ENCODE measurements around the gene LILRA1.

- no peak for TF ChIP-seq POLR2A (conservative IDR thresholded peaks at IDR 0.05)
- no peak for TF ChIP-seq POLR2AphosphoS5 (IDR thresholded peaks at IDR 0.05; ENCODE audit: control insufficient read depth, insufficient read depth, low read depth, low read length)
- no peak for TF ChIP-seq MYNN (IDR thresholded peaks at IDR 0.05)
- TF ChIP-seq MYNN (CRISPR knock-in tag; IDR thresholded peaks at IDR 0.05): no peak
- TF ChIP-seq ZNF324 (CRISPR knock-in tag; IDR thresholded peaks at IDR 0.05): no peak
- TF ChIP-seq NEUROD1 (IDR thresholded peaks at IDR 0.05; ENCODE audit: borderline replicate concordance, low read depth, low read length, partially characterized antibody): no peak
- TF ChIP-seq RFX5 (IDR thresholded peaks at IDR 0.05; ENCODE audit: low read depth, low read length): no peak
- TF ChIP-seq HDAC2 (IDR thresholded peaks at IDR 0.05): no peak
- no peak for TF ChIP-seq MEF2D (tag; conservative IDR thresholded peaks at IDR 0.05; ENCODE audit: low read depth)
- no peak for TF ChIP-seq USF2 (CRISPR knock-in tag; IDR thresholded peaks at IDR 0.05)
Measured at GRCh38 chr19:54600212-54600611, 6.8 kb downstream of the LILRA1 start.

Data from K562 (cell line).